Stimulated activated naive CD8-positive, alpha-beta T cell treated with anti-CD3 and anti-CD28 coated beads, Interleukin-15, amount 100 ng/mL, for 72 hours (primary cell): ENCODE measurements around the gene TNRC18.
"Not testable (repeated sequence)": the region's sequence is repeated elsewhere in the genome, so short reads cannot be mapped to it uniquely, and the experiment has no call there.

Source experiments
- ATAC-seq: fragments of 150-1000 bp; cut with Tn5 transposase; 2 replicates; pipeline ENCODE4 v1.10.0; 2021; ENCODE audit warnings: mild to moderate bottlenecking, moderate library complexity
- DNase-seq, 2 donors: peaks; one replicate each; pipeline ENCODE4 v3.0.0; 2021 to 2022
- H3K27ac Mint-ChIP-seq, 2 donors: one replicate each; pipeline ENCODE4 v1.8.0; 2022; ENCODE audit warnings: mild to moderate bottlenecking in 2 of 2, mixed read lengths in 2 of 2, moderate library complexity in 2 of 2
- H3K27me3 Mint-ChIP-seq: one replicate; pipeline ENCODE4 v1.8.0; 2022; ENCODE audit warnings: mixed read lengths
- H3K4me1 Mint-ChIP-seq: one replicate; pipeline ENCODE4 v1.8.0; 2022; ENCODE audit warnings: mild to moderate bottlenecking, mixed read lengths
- H3K4me3 Mint-ChIP-seq, 2 donors: one replicate each; pipeline ENCODE4 v1.8.0; 2022; ENCODE audit warnings: mild to moderate bottlenecking in 2 of 2, mixed read lengths in 2 of 2, moderate library complexity in 1 of 2
- H3K9me3 Mint-ChIP-seq, 2 donors: one replicate each; pipeline ENCODE4 v1.8.0; 2022; ENCODE audit warnings: mixed read lengths in 2 of 2

The TNRC18 gene

DNA sequence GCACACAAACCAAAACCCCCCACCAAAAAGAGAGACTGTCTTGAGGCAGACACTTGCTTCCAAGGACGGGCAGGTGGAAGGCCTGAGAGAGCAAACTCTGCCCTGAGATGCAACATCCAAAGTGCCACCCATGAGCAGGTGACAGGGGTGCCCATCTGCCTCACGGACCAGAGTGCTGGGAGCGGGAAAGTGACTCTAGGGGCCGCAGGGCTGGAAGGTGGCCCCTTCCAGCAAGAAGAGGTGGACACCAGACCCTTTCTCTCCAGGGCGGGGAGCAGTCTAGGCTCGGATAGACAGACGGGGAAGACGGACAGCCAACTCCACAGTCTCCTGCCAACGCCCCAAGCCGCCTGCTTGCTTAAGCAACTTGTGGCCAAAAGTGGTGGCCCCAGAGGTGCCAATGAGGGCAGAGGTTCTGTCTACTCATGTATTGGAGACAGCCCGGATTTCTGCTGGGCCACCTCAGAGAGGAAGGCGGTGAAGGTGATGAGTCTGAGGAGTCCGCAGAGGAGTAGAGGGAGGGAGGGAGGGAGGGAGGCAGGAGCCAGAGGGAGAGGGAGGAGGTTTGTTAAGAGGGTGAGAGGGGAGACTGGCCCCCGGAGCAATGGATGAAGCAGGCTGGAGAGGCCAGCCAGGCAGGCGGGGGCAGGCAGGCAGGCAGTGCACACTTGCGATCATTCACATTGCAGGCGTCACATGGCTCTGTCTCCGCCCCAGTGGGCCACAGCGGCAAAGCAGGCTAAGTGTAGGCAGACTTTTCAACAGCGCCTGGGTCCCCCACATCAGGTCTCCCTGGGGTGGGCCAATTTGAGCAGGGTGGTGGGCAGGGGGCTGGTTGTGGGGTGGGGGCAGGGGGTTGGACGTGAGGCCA lies 75.3 kb downstream of the TNRC18 start:
- Mint-ChIP-seq H3K9me3 (peaks cover 9 to 20% of the 10 kb centered on the region in 2 donors), H3K4me3 (no peak overlapping the region), H3K27me3 (no peaks in the 10 kb centered on the region), H3K27ac (peak overlapping the region in 1 of 2 donors; percentile 39), H3K4me1 (no peaks in the 10 kb centered on the region)
- ATAC-seq (no peak), DNase-seq (no peak)

DNA sequence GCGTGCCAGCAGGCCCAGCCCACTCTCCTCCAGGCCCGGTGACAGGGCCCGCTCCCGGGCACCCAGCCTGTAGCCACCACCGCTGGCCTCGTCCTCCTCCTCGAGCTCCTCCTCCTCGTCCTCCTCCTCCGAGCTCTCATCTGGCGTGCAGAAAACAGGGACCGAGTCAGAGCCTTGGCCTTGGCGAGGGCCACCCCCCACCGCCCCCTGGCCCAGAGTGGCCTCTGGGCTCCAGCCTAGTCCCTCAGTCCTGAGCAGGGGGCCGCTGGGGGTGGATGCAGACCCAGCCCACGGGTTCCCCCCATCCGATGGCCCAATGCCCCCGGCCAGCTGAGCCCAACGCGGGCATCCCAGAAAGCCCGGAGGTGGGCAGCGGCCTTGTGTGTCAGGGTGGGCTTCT lies 78.0 kb downstream of the TNRC18 start:
- peak; percentile 26 for ATAC-seq
- Mint-ChIP-seq H3K9me3 (peaks cover 12 to 20% of the 10 kb centered on the region in 2 donors), H3K27me3 (no peaks in the 10 kb centered on the region), H3K27ac (no peak overlapping the region), H3K4me1 (no peaks in the 10 kb centered on the region), H3K4me3 (no peak overlapping the region)
- no peak for DNase-seq

DNA sequence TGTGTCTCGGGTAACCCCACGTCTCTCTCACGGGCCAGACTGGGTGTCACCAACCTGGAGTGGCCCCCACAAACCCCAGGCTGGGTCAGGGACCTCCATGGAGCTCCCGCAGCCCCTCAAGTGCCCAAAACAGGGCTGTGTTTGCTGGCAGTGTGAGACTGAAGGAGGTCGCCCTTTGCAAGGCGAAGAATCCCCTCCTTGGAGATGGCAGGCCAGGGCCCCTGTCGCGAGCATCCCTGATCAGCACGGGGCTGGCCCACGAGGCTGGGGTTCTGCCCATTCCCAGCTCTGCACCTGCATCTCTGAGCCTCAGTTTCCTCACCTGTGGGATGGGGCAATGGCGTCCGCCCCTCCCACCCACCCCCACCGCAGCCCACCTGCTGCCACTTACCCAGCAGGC lies 78.5 kb downstream of the TNRC18 start:
- DNase-seq (no peak), ATAC-seq (no peak)
- no peaks in the 10 kb centered on the region for H3K27me3 Mint-ChIP-seq
- H3K4me1 Mint-ChIP-seq: peaks cover 4% of the 10 kb centered on the region
- no peak overlapping the region for H3K4me3 Mint-ChIP-seq
- H3K27ac Mint-ChIP-seq: no peak overlapping the region
- peaks cover 12 to 20% of the 10 kb centered on the region in 2 donors for H3K9me3 Mint-ChIP-seq

DNA sequence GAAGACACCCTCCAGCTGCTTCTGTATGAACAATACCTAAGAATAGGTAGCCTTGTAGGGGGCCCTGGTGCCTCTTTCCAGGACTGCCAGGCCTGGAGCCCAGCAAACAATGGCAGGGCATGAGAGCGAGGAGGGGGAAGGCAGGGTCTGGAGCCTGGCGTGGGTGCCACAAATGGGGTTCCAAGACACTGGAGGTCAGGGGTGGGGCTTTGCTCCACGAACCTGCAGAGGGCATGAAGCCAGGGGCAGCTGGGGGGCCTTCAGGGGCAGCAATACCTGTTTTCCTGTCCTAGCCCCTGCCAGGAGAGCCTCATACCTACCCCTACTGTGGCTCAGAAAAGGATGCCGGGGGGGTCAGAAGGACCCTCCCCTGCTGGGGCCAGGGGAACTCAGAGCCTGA lies 79.3 kb downstream of the TNRC18 start:
- no peak for ATAC-seq
- Mint-ChIP-seq H3K9me3 (peaks cover 12 to 20% of the 10 kb centered on the region in 2 donors), H3K4me3 (no peak overlapping the region), H3K4me1 (peaks cover 6% of the 10 kb centered on the region), H3K27ac (no peak overlapping the region), H3K27me3 (no peaks in the 10 kb centered on the region)
- no peak for DNase-seq

DNA sequence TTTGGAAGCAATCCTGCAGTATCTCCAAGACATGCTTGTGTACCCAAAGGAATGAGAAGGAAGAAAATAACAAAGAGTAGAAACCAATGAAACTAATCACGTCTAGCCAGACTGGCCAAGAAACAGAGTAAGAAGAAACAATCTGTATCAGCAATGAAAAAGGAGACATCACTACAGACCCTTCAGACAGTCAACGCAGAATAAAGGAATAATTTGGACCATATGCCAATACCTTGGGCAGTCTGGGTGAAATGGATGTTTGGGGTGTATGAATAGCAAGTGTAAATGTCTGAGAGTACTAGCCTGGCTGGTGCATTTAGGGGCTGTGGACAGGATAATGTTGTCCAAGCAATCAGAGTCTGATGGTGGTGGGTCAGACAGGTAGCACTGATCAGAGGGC lies 79.8 kb downstream of the TNRC18 start:
- H3K27me3 Mint-ChIP-seq: no peaks in the 10 kb centered on the region
- no peak for ATAC-seq
- peaks cover 6% of the 10 kb centered on the region for H3K4me1 Mint-ChIP-seq
- no peak overlapping the region for H3K4me3 Mint-ChIP-seq
- no peak for DNase-seq
- H3K27ac Mint-ChIP-seq: no peak overlapping the region
- peaks cover 12 to 20% of the 10 kb centered on the region in 2 donors for H3K9me3 Mint-ChIP-seq

DNA sequence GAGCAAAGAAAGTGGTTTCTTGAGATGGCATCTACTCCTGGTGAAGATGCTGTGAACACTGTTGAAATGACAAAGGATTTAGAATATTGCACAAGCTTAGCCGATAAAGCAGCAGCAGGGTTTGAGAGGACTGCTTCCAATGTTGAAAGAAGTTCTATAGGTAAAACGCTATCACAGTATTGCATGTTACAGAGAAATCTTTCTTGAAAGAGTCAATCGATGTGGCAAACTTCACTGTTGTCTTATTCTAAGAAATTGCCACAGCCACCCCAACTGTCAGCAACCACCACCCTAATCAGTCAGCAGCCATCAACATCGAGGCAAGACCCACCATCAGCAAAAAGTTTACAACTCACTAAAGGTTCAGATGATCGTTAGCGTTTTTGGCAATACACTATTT lies 81.0 kb downstream of the TNRC18 start:
- Mint-ChIP-seq H3K27me3 (no peaks in the 10 kb centered on the region), H3K27ac (no peak overlapping the region), H3K9me3 (peaks cover 12 to 20% of the 10 kb centered on the region in 2 donors), H3K4me1 (peaks cover 6% of the 10 kb centered on the region), H3K4me3 (no peak overlapping the region)
- ATAC-seq (no peak), DNase-seq (no peak)

DNA sequence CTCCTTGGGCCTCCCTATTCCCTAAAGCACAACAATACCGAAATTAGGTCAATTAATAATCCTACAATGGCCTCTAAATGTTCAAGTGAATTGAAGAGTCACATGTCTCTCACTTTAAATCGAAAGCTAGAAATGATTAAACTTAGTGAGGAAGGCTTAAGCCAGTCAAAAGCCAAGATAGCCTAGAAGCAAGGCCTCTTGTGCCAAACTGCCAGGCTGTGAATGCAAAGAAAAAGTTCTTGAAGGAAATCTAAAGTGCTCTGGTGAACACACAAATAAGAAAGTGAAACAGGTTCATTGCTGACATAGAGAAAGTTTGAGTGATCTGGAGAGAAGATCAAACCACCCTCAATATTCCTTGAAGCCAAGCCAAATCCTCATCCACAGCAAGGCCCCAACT lies 83.7 kb downstream of the TNRC18 start:
- ATAC-seq: no peak
- Mint-ChIP-seq H3K4me3 (no peak overlapping the region), H3K27me3 (no peaks in the 10 kb centered on the region), H3K27ac (no peak overlapping the region), H3K4me1 (peaks cover 6% of the 10 kb centered on the region), H3K9me3 (peaks cover 24 to 33% of the 10 kb centered on the region in 2 donors)
- no peak for DNase-seq

DNA sequence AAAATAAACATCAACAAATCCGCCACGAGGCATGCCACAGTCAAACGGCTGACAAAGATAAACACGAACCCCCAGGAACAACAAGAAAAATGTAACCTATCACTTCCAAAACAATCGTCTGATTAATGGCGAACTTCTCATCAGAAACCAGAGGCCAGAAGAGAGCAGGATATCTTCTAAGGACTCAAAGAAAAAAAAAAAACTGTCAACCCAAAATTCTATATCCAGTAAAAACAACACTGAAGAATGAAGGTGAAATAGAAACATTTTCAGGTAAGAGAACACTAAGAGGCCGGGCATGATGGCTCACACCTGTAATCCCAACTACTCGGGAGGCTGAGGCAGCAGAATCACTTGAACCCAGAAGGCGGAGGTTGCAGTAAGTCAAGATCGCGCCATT lies 86.6 kb downstream of the TNRC18 start:
- Mint-ChIP-seq H3K4me1 (peaks cover 27% of the 10 kb centered on the region), H3K9me3 (peaks cover 12 to 22% of the 10 kb centered on the region in 2 donors), H3K27ac (no peak overlapping the region), H3K4me3 (no peak overlapping the region), H3K27me3 (no peaks in the 10 kb centered on the region)
- DNase-seq (no peak), ATAC-seq (no peak)

DNA sequence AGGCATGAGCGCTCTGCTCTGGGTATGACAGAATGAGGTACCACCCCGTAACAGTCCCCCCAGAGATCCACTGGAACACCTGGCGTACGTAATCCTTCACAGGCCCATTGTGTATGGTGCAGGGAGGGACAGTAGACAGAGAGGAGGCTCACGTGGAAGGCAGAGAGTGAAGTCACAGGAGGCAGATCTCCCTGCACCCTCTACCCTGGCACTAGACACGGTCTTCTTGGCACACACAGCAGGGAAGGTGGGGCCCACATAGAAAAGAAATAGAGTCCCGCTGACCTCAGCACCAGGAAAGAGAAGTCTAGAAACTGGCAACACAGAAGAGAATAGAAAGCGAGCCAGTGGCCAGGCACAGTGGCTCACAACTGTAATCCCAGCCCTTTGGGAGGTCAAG lies 89.0 kb downstream of the TNRC18 start:
- Mint-ChIP-seq H3K9me3 (peaks cover 12 to 22% of the 10 kb centered on the region in 2 donors), H3K4me1 (peaks cover 35% of the 10 kb centered on the region), H3K4me3 (no peak overlapping the region), H3K27me3 (no peaks in the 10 kb centered on the region), H3K27ac (no peak overlapping the region)
- ATAC-seq: no peak
- no peak for DNase-seq

DNA sequence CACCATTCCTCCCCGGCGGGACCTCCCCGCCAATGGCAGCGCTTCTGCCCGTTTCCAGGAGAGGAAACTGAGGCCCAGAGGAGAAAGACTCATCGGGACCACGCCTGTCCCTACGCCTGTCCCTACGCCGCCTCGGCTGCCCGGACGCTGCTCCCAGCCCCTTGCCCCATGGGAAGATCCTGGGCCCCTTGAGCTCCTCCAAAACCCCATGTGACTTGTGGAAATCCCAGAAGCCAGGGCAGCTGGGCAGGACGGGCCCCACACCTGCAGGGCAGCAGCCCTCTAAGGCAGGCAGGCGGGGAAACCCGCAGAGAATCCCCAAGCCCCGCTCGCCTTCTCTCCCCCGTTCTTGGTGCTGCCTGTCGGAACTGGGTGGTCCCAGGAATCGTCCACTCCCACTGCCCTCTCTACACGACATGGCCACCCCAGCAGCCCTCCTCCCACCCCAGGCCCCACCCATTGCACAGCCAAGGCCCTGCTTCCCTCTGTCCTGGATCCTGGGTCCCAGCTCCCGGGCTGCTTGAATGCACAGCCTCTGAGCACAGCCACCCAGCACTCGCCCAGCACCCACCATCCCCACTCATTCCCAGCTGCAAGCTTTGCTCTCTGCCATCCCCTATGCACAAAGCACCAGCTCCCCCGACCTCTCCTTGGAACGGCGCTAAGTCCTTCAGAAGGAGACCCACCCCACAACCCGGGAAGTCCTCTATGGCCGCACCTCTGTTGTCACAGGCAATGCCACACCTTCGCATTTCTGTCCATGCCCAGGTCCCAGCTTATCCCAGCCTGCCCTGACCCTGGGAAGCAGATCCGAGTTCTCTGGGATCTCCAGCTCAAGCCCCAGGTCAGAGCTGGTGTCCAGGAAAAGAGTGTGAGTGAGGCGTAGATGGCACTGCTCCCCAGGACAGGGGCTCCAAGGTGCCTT lies 90.3 kb downstream of the TNRC18 start:
- no peak overlapping the region for H3K27ac Mint-ChIP-seq
- peaks cover 35% of the 10 kb centered on the region for H3K4me1 Mint-ChIP-seq
- peak; percentile 16 for ATAC-seq
- H3K9me3 Mint-ChIP-seq: peaks cover 12 to 22% of the 10 kb centered on the region in 2 donors
- H3K27me3 Mint-ChIP-seq: no peaks in the 10 kb centered on the region
- no peak overlapping the region for H3K4me3 Mint-ChIP-seq
- no peak for DNase-seq

DNA sequence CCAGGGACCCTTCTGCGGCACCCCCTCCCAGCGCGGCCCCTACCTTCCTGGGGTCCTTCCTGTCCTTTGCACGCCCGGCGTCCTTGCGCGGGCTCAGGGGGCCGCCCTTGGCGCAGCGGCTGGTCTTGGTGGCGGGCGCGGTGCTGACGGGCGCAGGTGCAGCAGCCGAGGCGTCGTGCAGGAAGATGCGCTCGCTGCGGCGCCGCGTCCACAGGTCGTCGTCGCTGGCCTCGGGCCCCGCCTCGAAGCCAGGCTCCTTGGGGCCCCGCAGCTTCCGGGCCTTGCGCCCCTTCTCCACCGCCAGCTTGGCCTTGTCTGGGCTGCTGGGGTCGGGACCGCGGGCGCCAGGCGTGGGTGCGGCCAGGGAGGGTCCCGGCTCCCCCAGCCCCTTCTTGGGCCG lies 91.1 kb downstream of the TNRC18 start:
- Mint-ChIP-seq H3K27me3 (no peaks in the 10 kb centered on the region), H3K9me3 (peaks cover 12 to 22% of the 10 kb centered on the region in 2 donors), H3K4me3 (no peak overlapping the region), H3K27ac (no peak overlapping the region), H3K4me1 (peaks cover 35% of the 10 kb centered on the region)
- DNase-seq (no peak), ATAC-seq (peak; percentile 44)

DNA sequence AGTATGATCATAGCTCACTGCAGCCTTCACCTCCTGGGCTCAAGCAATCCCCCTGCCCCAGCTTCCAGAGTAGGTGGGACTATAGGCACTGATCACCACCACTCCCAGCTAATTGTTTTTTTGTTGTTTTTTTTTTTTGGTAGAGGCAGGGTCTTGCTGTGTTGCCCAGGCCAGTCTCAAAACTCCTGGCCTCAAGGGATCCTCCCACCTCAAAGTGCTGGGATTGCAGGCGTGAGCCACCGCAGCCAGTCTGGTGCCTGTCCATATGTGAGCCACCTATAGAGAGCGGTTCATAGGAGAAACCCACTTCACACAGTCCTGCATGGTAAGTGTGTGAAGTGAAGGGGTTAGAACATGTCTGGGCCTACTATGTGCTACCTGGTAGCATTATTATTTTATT lies 93.3 kb downstream of the TNRC18 start:
- ATAC-seq (no peak), DNase-seq (no peak)
- no peaks in the 10 kb centered on the region for H3K27me3 Mint-ChIP-seq
- H3K4me3 Mint-ChIP-seq: no peak overlapping the region
- peaks cover 35% of the 10 kb centered on the region for H3K4me1 Mint-ChIP-seq
- H3K27ac Mint-ChIP-seq: no peak overlapping the region
- H3K9me3 Mint-ChIP-seq: peaks cover 0 to 6% of the 10 kb centered on the region in 2 donors

DNA sequence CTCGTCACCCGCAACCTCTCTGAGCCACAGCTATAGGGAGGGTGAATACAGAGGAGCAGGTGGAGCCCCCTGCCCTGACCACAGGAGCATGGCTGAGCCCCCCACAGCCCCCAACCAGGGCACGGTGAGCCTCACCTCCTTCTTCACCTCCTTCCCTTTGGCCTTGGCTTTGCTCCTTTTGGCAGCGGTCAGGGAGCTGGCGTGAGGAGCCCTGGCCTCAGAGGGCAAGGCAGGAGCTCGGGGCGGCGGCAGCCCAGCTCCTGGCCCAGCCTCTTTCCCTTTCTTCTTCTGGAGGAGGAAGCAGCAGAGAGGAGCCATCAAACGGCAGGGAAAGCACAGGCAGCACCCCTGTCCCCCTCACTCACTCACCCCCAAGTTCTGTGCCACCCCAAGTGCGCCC lies 98.7 kb downstream of the TNRC18 start:
- no peaks in the 10 kb centered on the region for H3K4me1 Mint-ChIP-seq
- no peak overlapping the region for H3K4me3 Mint-ChIP-seq
- ATAC-seq (no peak), DNase-seq (no peak)
- no peaks in the 10 kb centered on the region for H3K27me3 Mint-ChIP-seq
- H3K27ac Mint-ChIP-seq: peak overlapping the region in 1 of 2 donors; percentile 96
- H3K9me3 Mint-ChIP-seq: peaks cover 0 to 2% of the 10 kb centered on the region in 2 donors

DNA sequence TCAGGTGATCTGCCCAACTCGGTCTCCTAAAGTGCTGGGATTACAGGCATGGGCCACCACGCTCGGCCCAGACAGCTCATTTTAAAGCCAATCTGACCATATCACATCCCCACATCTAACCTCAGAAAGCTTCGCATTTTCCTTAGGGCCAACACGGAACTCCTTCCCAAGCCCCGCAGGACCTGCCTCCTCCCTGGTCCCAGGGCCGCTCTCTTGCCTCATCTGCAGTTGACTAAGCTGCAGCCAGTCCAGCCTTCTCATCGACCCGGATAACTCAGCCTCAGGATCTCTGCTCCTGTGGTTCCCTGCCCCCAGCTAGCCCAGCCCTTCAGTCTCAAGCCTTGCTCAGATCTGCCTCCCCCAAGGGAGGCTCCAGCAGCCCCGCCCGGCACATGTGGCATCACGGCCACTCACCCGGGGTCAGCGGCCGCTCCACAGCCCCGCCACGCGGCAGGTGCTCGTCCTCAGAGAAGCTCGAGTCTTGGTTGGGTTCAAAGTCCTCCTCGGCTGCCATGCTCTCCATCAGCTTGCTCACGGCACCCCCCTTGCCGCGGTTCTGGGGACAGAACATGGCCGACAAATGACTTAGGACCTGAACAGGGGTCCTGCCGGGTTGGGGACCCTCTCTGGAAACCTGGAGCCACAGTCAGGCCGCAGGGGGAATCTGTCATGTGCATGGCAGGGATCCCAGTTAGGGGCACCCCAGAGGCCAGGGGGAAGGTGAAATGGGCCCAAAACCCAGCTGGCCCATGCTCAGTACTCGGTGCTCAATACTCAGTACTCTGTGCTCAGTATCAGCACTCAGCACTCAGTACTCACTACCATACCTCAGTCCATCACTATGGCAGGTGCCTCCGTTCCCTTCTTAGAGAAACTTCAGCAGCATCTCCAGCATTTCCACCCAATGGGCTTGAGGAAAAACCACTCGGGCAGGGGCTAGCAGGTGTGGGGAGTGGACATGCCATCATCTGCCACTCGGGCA lies 99.5 kb downstream of the TNRC18 start:
- ATAC-seq, DNase-seq, H3K27me3 Mint-ChIP-seq, H3K4me3 Mint-ChIP-seq, H3K4me1 Mint-ChIP-seq: not testable (repeated sequence)
- Mint-ChIP-seq H3K9me3 (peaks cover 0 to 11% of the 10 kb centered on the region in 2 donors), H3K27ac (peak overlapping the region in 1 of 2 donors; percentile 95)
